Keratinocyte (primary cell): ENCODE data around the gene GALNT7. TPM values are rescaled to one million over a fixed set of nuclear protein-coding genes. Genes with fewer than 3 reads are reported as not detected.

ENCODE experiments used
- DNase-seq: peaks from one replicate; pipeline ENCODE4 v3.0.0-alpha.2; 2011; ENCODE audit warnings: low read depth, missing footprints, low spot score
- FAIRE-seq: peaks from 2 replicates; lab custom pipeline; 2011; peaks lifted over from hg19 to GRCh38; lab: Jason Lieb, UNC
- H2AFZ ChIP-seq: 2 replicates; pipeline ENCODE4 v1.6.0; 2012; ENCODE audit warnings: low read length, control low read depth, inconsistent platforms; ENCODE audit not compliant: control insufficient read depth
- H3K27ac ChIP-seq: 2 replicates; pipeline ENCODE4 v1.5.1; 2011; ENCODE audit warnings: low read length; ENCODE audit not compliant: control insufficient read depth, insufficient read depth
- H3K27me3 ChIP-seq: 3 replicates; pipeline ENCODE4 v1.6.0; 2011; ENCODE audit warnings: low read length; ENCODE audit not compliant: control insufficient read depth, insufficient read depth; ENCODE audit errors: extremely low read depth
- H3K36me3 ChIP-seq, 2 experiments: 2 replicates in 1 of 2; 3 replicates in 1 of 2; pipeline ENCODE4 v1.5.1; 2011; ENCODE audit warnings: low read length in 2 of 2, mild to moderate bottlenecking in 1 of 2; ENCODE audit not compliant: control insufficient read depth in 2 of 2, insufficient read depth in 2 of 2; ENCODE audit errors: extremely low read depth in 1 of 2
- H3K4me1 ChIP-seq: 3 replicates; pipeline ENCODE4 v1.5.1; 2011; ENCODE audit warnings: low read length; ENCODE audit not compliant: control insufficient read depth, insufficient read depth; ENCODE audit errors: extremely low read depth
- H3K4me2 ChIP-seq: 3 replicates; pipeline ENCODE4 v1.6.0; 2011; ENCODE audit warnings: low read depth, low read length; ENCODE audit not compliant: control insufficient read depth, insufficient read depth; ENCODE audit errors: extremely low read depth
- H3K4me3 ChIP-seq, 3 experiments: fragments of 200-600 bp in 1 of 3; sonication (generic) in 1 of 3; 2 replicates in 2 of 3; 3 replicates in 1 of 3; pipeline ENCODE4 v1.5.1; 2011 to 2016; ENCODE audit warnings: low read length in 3 of 3, mild to moderate bottlenecking in 3 of 3, control low read depth in 2 of 3, inconsistent platforms in 1 of 3, low read depth in 1 of 3, mixed read lengths in 1 of 3, mixed run types in 1 of 3, moderate library complexity in 1 of 3; ENCODE audit not compliant: control insufficient read depth in 2 of 3, insufficient read depth in 2 of 3; ENCODE audit errors: extremely low read depth in 1 of 3
- H3K79me2 ChIP-seq: 2 replicates; pipeline ENCODE4 v1.6.0; 2012; ENCODE audit warnings: low read length; ENCODE audit not compliant: control insufficient read depth, insufficient read depth
- H3K9ac ChIP-seq: 3 replicates; pipeline ENCODE4 v1.6.0; 2011; ENCODE audit warnings: low read length; ENCODE audit not compliant: control insufficient read depth, insufficient read depth; ENCODE audit errors: extremely low read depth
- H3K9me1 ChIP-seq: 3 replicates; pipeline ENCODE4 v1.6.0; 2011; ENCODE audit warnings: low read length; ENCODE audit not compliant: control insufficient read depth, insufficient read depth; ENCODE audit errors: extremely low read depth
- H3K9me3 ChIP-seq: 2 replicates; pipeline ENCODE4 v1.5.1; 2012; ENCODE audit warnings: low read depth, low read length; ENCODE audit not compliant: control insufficient read depth
- H4K20me1 ChIP-seq: 3 replicates; pipeline ENCODE4 v1.6.0; 2011; ENCODE audit warnings: low read length; ENCODE audit not compliant: control insufficient read depth, insufficient read depth; ENCODE audit errors: extremely low read depth
- CTCF ChIP-seq, 3 experiments: IDR thresholded peaks in 1 of 3; conservative IDR thresholded peaks in 1 of 3; optimal IDR thresholded peaks in 1 of 3; 2 replicates in 2 of 3; 3 replicates in 1 of 3; pipeline versions ENCODE3 to v1.5.1; 2011; ENCODE audit warnings: low read length in 3 of 3, mild to moderate bottlenecking in 3 of 3, moderate library complexity in 2 of 3, control low read depth in 1 of 3, inconsistent platforms in 1 of 3; ENCODE audit not compliant: insufficient read depth in 2 of 3; ENCODE audit errors: extremely low read depth in 1 of 3
- EZH2 ChIP-seq: IDR thresholded peaks from one replicate; pipeline ENCODE4 v1.6.1; 2012; ENCODE audit warnings: inconsistent platforms, mild to moderate bottlenecking, low read length, moderate library complexity
- dilution Hi-C: fragments of 300-500 bp; cut with MboI; formaldehyde crosslinking; loops from one replicate; pipeline ENCODE4 v1.7.0; 2020; ENCODE audit warnings: low sequenced_read_pairs; ENCODE audit not compliant: extremely low pct_ligation_motif_present
- polyA plus RNA-seq, 5 experiments: library from polyadenylated mRNA; depleted of rRNA in 3 of 5; stranded (reverse) in 3 of 5; stranded (forward) in 1 of 5; unstranded in 1 of 5; fragments of >200 nt; gene quantifications; 1 replicate in 1 of 5; 2 replicates in 3 of 5; 3 replicates in 1 of 5; pipeline versions ENCODE4 v1.2.1 to v1.2.3, GENCODE V29; 2011 to 2012; ENCODE audit warnings: missing spikeins in 2 of 5, low read depth in 1 of 5, low replicate concordance in 1 of 5

Gene GALNT7
- polyA plus RNA-seq, 1 donor (not counting 4 experiments of a cell fraction or from before 2014, with no cell fraction given) = 28.8 TPM

DNA sequence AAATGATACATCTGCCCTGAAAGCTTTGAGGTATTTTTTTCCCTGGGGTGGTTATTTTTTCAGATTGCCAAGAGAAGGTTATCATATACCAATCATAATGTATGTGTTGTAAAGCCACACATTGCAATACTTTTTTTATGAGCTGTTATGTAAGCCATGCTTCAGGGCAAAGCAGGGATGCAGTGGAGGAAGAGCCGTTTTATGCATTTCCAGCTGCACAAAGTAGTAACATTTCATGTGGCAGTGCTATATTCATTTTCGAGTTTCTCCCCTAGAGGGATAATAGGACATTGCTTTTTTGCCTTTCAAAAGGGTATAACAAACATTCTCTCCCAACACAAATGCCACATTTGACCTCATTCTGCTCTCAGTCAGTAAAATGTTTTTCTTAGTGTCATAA, 68.5 kb downstream of the GALNT7 start:
- H3K4me3 ChIP-seq = no peak overlapping the region
- no peaks in the 10 kb centered on the region for H3K9me3 ChIP-seq
- peaks cover 2% of the 10 kb centered on the region for H3K9me1 ChIP-seq
- TF ChIP-seq CTCF (optimal IDR thresholded peaks at IDR 0.05 in 1 of 3, IDR thresholded peaks at IDR 0.05 in 1 of 3, conservative IDR thresholded peaks at IDR 0.05 in 1 of 3; ENCODE audit: extremely low read depth in 1 of 3, insufficient read depth in 2 of 3, low read length in 3 of 3) (no peak), EZH2 (no peak)
- no peak overlapping the region for H3K27ac ChIP-seq
- H3K4me2 ChIP-seq = no peak overlapping the region
- H3K9ac ChIP-seq = no peak overlapping the region
- H3K4me1 ChIP-seq = peaks cover 3% of the 10 kb centered on the region
- H3K79me2 ChIP-seq = no peaks in the 10 kb centered on the region
- H3K27me3 ChIP-seq = no peaks in the 10 kb centered on the region
- no peaks in the 10 kb centered on the region for H3K36me3 ChIP-seq
- dilution Hi-C loops = no loop called here
- DNase-seq = no peak
- FAIRE-seq = peak; percentile 70
- H4K20me1 ChIP-seq = no peaks in the 10 kb centered on the region
- H2AFZ ChIP-seq = no peak overlapping the region

DNA sequence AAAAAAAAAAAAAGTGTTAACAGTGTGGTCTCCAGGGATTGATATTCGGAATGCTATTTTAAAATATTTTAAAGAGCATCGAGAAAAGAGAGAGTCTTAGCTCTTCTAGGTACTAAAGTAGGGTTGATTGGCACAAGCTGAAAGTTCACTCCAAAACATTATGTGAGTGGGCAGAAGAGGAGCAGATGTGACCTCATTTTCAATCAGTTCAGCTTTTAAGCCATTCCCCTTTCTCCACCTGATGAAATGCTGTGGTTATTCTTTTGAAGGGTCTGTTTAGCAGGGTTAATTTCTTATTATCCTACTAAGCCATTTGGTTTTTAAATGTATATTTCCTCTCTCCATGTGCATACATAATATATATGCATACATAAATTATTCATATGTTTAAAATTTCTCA, 69.2 kb downstream of the GALNT7 start:
- Histone ChIP-seq H3K27me3 (no peaks in the 10 kb centered on the region), H3K9me1 (peaks cover 2% of the 10 kb centered on the region), H3K79me2 (no peaks in the 10 kb centered on the region), H2AFZ (no peak overlapping the region), H3K27ac (no peak overlapping the region), H3K4me3 (no peak overlapping the region), H3K9me3 (no peaks in the 10 kb centered on the region), H3K4me1 (peaks cover 8% of the 10 kb centered on the region), H4K20me1 (no peaks in the 10 kb centered on the region), H3K9ac (no peak overlapping the region), H3K36me3 (no peaks in the 10 kb centered on the region), H3K4me2 (no peak overlapping the region)
- dilution Hi-C loops = no loop called here
- no peak for TF ChIP-seq CTCF (optimal IDR thresholded peaks at IDR 0.05 in 1 of 3, IDR thresholded peaks at IDR 0.05 in 1 of 3, conservative IDR thresholded peaks at IDR 0.05 in 1 of 3; ENCODE audit: extremely low read depth in 1 of 3, insufficient read depth in 2 of 3, low read length in 3 of 3)
- DNase-seq (no peak), FAIRE-seq (no peak)
